ENCODE measurements around the gene C14orf132.

Gene C14orf132

GRCh38 chr14:96040828-96041371 is 1.7 kb downstream of the C14orf132 start:
- no peak for DNase-seq

- no peak for DNase-seq
Measured at GRCh38 chr14:96042248-96042930, 3.2 kb downstream of the C14orf132 start.

- DNase-seq, result no peak
Measured at GRCh38 chr14:96046630-96047029, 7.5 kb downstream of the C14orf132 start.

GRCh38 chr14:96047101-96047500 is 7.9 kb downstream of the C14orf132 start:
- DNase-seq, result no peak

- no peak for DNase-seq
Measured at GRCh38 chr14:96049932-96050331, 10.8 kb downstream of the C14orf132 start.

GRCh38 chr14:96050482-96050881 is 11.3 kb downstream of the C14orf132 start:
- no peak for DNase-seq

- DNase-seq, result no peak
Measured at GRCh38 chr14:96051231-96051630, 12.1 kb downstream of the C14orf132 start.

- DNase-seq, result no peak
Measured at GRCh38 chr14:96051642-96052540, 12.7 kb downstream of the C14orf132 start.

GRCh38 chr14:96052541-96053247 is 13.5 kb downstream of the C14orf132 start:
- no peak for DNase-seq

GRCh38 chr14:96053248-96053599 is 14.1 kb downstream of the C14orf132 start:
- no peak for DNase-seq

- no peak for DNase-seq
Measured at GRCh38 chr14:96053600-96054381, 14.6 kb downstream of the C14orf132 start.

- DNase-seq, result no peak
Measured at GRCh38 chr14:96054661-96055060, 15.5 kb downstream of the C14orf132 start.

- no peak for DNase-seq
Measured at GRCh38 chr14:96055065-96055752, 16.0 kb downstream of the C14orf132 start.

GRCh38 chr14:96055753-96056508 is 16.8 kb downstream of the C14orf132 start:
- DNase-seq, result no peak

- no peak for DNase-seq
Measured at GRCh38 chr14:96056509-96057422, 17.6 kb downstream of the C14orf132 start.

- DNase-seq, result no peak
Measured at GRCh38 chr14:96057738-96058137, 18.6 kb downstream of the C14orf132 start.

- DNase-seq, result no peak
Measured at GRCh38 chr14:96058576-96059200, 19.5 kb downstream of the C14orf132 start.

GRCh38 chr14:96059519-96060135 is 20.5 kb downstream of the C14orf132 start:
- no peak for DNase-seq

Measured in CD4-positive, alpha-beta T cell treated with Interferon gamma for 1 hour (primary cell).